Aorta (tissue), 5 donors: ENCODE data around the gene NUDT4. TPM values are rescaled to one million over a fixed set of nuclear protein-coding genes. Genes with fewer than 3 reads are reported as not detected.

Experiments
- ATAC-seq: fragments of 200-7000 bp; cut with Tn5 transposase; one replicate; pipeline ENCODE4 v1.9.1; 2022; ENCODE audit warnings: moderate library complexity; ENCODE audit not compliant: low FRiP score
- DNase-seq, 2 donors: peaks; one replicate each; pipeline ENCODE4 v3.0.0-alpha.2; 2020
- H3K27ac ChIP-seq, 2 donors: one replicate each; pipeline ENCODE4 v1.5.1; 2013; ENCODE audit warnings: low read length in 2 of 2, mild to moderate bottlenecking in 2 of 2, moderate library complexity in 2 of 2, control low read depth in 1 of 2, inconsistent platforms in 1 of 2, low read depth in 1 of 2
- H3K27me3 ChIP-seq, 2 donors: one replicate each; pipeline ENCODE4 v1.6.1; 2013; ENCODE audit warnings: control low read depth in 1 of 2, low read length in 1 of 2, mild to moderate bottlenecking in 1 of 2, moderate library complexity in 1 of 2; ENCODE audit not compliant: insufficient read depth in 2 of 2, control insufficient read depth in 1 of 2
- H3K36me3 ChIP-seq, 2 donors: one replicate each; pipeline ENCODE4 v1.6.1; 2013; ENCODE audit warnings: control low read depth in 1 of 2, low read length in 1 of 2, mild to moderate bottlenecking in 1 of 2; ENCODE audit not compliant: insufficient read depth in 2 of 2, control insufficient read depth in 1 of 2
- H3K4me1 ChIP-seq, 2 donors: one replicate each; pipeline ENCODE4 v1.6.1; 2013; ENCODE audit warnings: low read length in 2 of 2, control low read depth in 1 of 2, mild to moderate bottlenecking in 1 of 2, moderate library complexity in 1 of 2; ENCODE audit not compliant: insufficient read depth in 2 of 2, control insufficient read depth in 1 of 2
- H3K4me3 ChIP-seq, 2 donors: one replicate each; pipeline ENCODE4 v1.5.1; 2013; ENCODE audit warnings: low read length in 2 of 2, control low read depth in 1 of 2, mild to moderate bottlenecking in 1 of 2
- H3K9me3 ChIP-seq: one replicate; pipeline ENCODE4 v1.6.1; 2013; ENCODE audit warnings: mild to moderate bottlenecking, low read length; ENCODE audit not compliant: control insufficient read depth
- WGBS, 2 donors: extraction: QIAGEN DNeasy Blood & Tissue Kit; methylation state at CpG; one replicate each; pipeline ENCODE4 v1.1.7; 2013; 5-methylcytosine and 5-hydroxymethylcytosine counted together
- intact Hi-C, 2 donors: fragments of 100-400 bp; cut with DNase I; formaldehyde crosslinking; loops; one replicate each; pipeline versions ENCODE4 v1.14.2 to v1.15.0; 2022
- polyA plus RNA-seq, 2 donors: library from polyadenylated mRNA; stranded (reverse); fragments of 200-250 nt; gene quantifications; one replicate each; pipeline ENCODE4 v1.2.3, GENCODE V29; 2013
- total RNA-seq, 2 donors: library from RNA; stranded (reverse); fragmentation: NEBNext Ultra II Directional; extraction: Animal tissue kit (Norgen Biotek cat#: 25700); gene quantifications; one replicate each; pipeline ENCODE4 v1.2.1, GENCODE V29; 2021
- donor health status: healthy with polysubstance abuse.
- donor health status: Bipolar disorder and iron deficiency.
- donor health status: DM: no; HTN: no; CAD: no.
- donor health status: DM: no; HTN: no; CAD: no.
- donor health status: DM: yes; HTN: yes; CAD: no.

The NUDT4 gene
- total and polyA plus RNA-seq, 4 donors, result 47.3 to 101 (median 65.6) TPM

DNA sequence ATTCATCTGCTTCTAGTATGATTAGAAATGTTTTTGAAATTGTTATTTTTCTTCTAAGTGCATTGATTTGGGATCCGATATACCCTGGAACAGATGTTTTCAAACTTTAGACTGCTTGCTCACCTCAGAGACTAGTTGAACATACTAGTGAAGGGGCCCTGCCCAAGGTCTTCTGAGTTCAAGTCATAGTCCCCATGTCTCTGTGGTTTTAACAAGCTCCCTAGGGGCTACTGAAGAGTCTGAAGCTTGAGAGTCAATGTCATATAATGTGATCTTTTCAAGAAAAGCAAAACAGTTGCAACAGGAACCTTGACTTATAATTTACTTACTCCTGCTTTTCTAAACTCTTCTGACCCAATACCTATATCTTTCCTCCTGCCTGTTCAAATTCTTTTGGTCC lies 71.6 kb downstream of the NUDT4 start:
- Histone ChIP-seq H3K4me3 (no peak overlapping the region), H3K36me3 (no peaks in the 10 kb centered on the region), H3K9me3 (no peaks in the 10 kb centered on the region), H3K27me3 (no peaks in the 10 kb centered on the region), H3K4me1 (no peaks in the 10 kb centered on the region), H3K27ac (no peak overlapping the region)
- 84 to 97% methylated on average over 1 of the region's 1 CpG for WGBS, 2 donors
- ATAC-seq, result no peak
- no peak for DNase-seq
- intact Hi-C loops, result no loop called here

DNA sequence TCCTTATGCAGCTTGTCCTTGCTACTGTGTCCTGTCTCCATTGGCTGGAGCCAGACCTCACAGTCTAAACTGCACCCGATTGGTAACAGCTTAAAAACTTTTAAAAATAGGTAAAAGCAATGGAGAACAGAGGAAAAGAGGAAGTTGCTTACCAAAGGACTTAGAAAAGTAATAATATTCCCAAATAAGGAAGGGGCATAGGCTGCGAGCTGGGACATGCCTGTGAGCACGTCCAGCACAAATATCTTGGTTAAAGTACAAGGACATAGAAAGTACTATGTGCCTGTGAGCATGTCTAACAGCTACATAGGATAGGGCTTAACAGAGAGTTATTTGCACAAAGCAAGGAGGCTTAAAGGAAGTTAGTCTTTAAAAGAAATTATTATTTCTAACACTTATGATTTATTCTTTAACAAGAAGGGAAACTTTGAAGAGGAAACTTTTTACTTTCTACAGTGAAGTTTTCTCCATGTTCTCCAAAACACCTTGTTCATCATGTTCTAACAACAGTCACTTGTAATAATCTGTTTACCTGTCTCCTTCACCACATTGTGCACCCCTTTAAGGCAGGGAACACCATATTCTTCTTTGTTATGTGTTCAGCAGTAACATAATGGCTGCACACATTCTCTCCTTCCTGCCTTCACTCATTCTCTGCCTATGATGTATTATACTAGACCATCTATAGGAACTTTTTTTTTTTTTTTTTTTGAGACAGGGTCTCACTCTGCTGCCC lies 73.9 kb downstream of the NUDT4 start:
- H3K4me3 ChIP-seq, result no peak overlapping the region

DNA sequence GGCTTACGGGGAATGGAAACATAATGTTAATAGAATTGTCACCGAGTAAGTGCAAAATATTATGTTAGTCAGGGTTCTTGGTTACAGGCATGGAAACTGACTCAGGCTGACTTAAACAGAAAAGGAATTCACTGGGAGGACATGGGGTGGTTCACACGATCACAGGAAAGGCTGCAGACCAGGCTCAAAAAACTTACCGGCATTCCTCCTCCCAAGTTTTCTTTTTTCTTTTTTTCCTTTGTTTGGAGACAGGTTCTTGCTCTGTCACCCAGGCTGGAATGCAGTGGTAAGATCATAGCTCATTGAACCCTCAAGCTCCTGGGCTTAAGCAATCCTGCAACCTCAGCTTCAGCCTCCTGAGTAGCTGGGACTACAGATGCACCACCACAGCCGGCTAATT lies 75.9 kb downstream of the NUDT4 start:
- H3K27ac ChIP-seq, result no peak overlapping the region
- 51 to 54% methylated on average over 5 of the region's 5 CpGs for WGBS, 2 donors
- no peak for DNase-seq
- H3K4me3 ChIP-seq, result no peak overlapping the region
- no peaks in the 10 kb centered on the region for H3K4me1 ChIP-seq
- H3K9me3 ChIP-seq, result no peaks in the 10 kb centered on the region
- H3K36me3 ChIP-seq, result no peaks in the 10 kb centered on the region
- no peaks in the 10 kb centered on the region for H3K27me3 ChIP-seq
- intact Hi-C loops, result no loop called here
- ATAC-seq, result no peak

More for the DNA sequence above, 73.9 kb downstream of the NUDT4 start:
- no peaks in the 10 kb centered on the region for H3K4me1 ChIP-seq
- H3K9me3 ChIP-seq, result no peaks in the 10 kb centered on the region
- intact Hi-C loops, result no loop called here
- H3K27ac ChIP-seq, result no peak overlapping the region
- no peaks in the 10 kb centered on the region for H3K27me3 ChIP-seq
- WGBS, 2 donors, result 39 to 40% methylated on average over 3 of the region's 3 CpGs
- ATAC-seq, result no peak
- DNase-seq, result no peak
- no peaks in the 10 kb centered on the region for H3K36me3 ChIP-seq

DNA sequence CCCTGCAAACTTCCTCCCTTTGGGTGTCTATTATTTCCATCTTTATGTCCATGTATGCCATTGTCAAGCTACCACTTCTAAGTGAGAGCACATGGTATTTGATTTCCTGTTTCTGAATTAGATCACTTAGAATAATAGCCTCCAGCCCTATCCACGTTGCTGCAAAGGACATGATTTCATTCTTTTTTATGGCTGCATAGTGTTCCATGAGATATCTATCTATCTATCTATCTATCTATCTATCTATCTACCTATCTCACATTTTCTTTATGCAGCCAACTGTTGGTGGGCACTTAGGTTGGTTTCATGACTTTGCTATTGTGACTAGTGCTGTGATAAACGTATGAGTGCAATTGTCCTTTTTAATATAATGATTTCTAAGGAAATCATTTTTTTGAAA lies 78.4 kb downstream of the NUDT4 start:
- Histone ChIP-seq H3K27ac (no peak overlapping the region), H3K9me3 (no peaks in the 10 kb centered on the region), H3K4me1 (no peaks in the 10 kb centered on the region), H3K4me3 (no peak overlapping the region), H3K27me3 (no peaks in the 10 kb centered on the region), H3K36me3 (no peaks in the 10 kb centered on the region)
- ATAC-seq (no peak), DNase-seq (no peak)
- intact Hi-C loops, result no loop called here
- WGBS, 2 donors, result 56 to 62% methylated on average over 2 of the region's 2 CpGs

Other genes starting within 250 kb of the NUDT4 start
- 10 to 100 TPM; 57.1 to 86.8 TPM for gene UBE2N, start 64.0 kb downstream of the NUDT4 start, total RNA-seq
- gene UBE2N, start 64.0 kb downstream of the NUDT4 start, polyA plus RNA-seq, result 10 to 100 TPM; 45.7 to 48.7 TPM
- gene MRPL42, start 89.6 kb downstream of the NUDT4 start, total RNA-seq, result 10 to 100 TPM; 40.7 to 48.5 TPM
- gene MRPL42, start 89.6 kb downstream of the NUDT4 start, polyA plus RNA-seq, result 10 to 100 TPM; 24.5 to 53.3 TPM
- gene SOCS2, start 194.8 kb downstream of the NUDT4 start, total RNA-seq, result 10 to 100 TPM; 22.5 to 27.1 TPM
- gene SOCS2, start 194.8 kb downstream of the NUDT4 start, polyA plus RNA-seq, result 10 to 100 TPM; 14.3 to 24.7 TPM